ENCODE measurements around the gene MAPK10.

DNA sequence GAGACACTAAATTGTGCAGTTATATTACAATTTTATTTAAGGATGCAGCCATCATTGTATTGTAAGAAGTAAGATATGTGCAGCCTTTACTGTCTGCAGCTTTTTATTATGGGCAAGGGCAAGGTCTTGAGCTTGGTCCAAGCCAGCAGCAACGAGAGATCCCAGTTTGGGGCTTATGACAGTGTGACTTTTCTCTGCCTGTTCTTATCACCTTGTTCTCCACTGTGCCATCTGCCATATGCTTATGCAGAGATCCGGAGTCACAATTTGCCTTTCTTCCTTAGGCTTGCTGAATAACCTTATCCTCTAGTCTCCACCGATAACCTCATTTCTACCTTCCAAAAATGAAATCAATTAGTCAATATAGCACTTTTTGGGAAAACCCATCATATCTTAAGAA lies 30.4 kb downstream of the MAPK10 start:
- TF ChIP-seq, protein P1, sequence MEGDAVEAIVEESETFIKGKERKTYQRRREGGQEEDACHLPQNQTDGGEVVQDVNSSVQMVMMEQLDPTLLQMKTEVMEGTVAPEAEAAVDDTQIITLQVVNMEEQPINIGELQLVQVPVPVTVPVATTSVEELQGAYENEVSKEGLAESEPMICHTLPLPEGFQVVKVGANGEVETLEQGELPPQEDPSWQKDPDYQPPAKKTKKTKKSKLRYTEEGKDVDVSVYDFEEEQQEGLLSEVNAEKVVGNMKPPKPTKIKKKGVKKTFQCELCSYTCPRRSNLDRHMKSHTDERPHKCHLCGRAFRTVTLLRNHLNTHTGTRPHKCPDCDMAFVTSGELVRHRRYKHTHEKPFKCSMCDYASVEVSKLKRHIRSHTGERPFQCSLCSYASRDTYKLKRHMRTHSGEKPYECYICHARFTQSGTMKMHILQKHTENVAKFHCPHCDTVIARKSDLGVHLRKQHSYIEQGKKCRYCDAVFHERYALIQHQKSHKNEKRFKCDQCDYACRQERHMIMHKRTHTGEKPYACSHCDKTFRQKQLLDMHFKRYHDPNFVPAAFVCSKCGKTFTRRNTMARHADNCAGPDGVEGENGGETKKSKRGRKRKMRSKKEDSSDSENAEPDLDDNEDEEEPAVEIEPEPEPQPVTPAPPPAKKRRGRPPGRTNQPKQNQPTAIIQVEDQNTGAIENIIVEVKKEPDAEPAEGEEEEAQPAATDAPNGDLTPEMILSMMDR (IDR thresholded peaks at IDR 0.05) = no peak
- TF ChIP-seq POLR2AphosphoS5 (IDR thresholded peaks at IDR 0.05) (no peak), EP300 (IDR thresholded peaks at IDR 0.05; ENCODE audit: low read depth) (no peak), POLR2A (IDR thresholded peaks at IDR 0.05) (no peak)
